ENCODE measurements around the gene SNX25.

DNA sequence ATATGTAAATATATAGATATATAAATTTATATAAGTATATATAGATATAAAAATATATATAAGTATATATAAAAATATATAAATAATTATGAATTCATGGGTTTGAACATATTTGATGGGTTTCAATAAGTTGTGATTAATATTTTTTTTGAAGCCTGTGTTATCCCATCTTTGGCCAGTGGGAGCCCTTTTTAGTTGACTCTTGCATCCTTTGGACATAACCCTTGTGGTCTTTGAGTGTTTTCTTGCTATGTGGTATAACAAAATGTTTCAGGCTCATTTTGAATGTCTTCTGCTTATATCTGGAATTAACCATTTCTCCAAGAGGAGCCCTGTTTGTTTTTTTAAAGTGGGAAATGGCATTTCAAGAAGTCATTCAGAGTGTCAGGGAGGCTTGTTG, 15.2 kb downstream of the SNX25 start:
- TF ChIP-seq POLR2AphosphoS5 (IDR thresholded peaks at IDR 0.05; ENCODE audit: low read depth, low read length) (no peak), SIN3A (IDR thresholded peaks at IDR 0.05; ENCODE audit: borderline replicate concordance, insufficient read depth, low read depth, low read length) (no peak)
- TF ChIP-seq, protein P1, sequence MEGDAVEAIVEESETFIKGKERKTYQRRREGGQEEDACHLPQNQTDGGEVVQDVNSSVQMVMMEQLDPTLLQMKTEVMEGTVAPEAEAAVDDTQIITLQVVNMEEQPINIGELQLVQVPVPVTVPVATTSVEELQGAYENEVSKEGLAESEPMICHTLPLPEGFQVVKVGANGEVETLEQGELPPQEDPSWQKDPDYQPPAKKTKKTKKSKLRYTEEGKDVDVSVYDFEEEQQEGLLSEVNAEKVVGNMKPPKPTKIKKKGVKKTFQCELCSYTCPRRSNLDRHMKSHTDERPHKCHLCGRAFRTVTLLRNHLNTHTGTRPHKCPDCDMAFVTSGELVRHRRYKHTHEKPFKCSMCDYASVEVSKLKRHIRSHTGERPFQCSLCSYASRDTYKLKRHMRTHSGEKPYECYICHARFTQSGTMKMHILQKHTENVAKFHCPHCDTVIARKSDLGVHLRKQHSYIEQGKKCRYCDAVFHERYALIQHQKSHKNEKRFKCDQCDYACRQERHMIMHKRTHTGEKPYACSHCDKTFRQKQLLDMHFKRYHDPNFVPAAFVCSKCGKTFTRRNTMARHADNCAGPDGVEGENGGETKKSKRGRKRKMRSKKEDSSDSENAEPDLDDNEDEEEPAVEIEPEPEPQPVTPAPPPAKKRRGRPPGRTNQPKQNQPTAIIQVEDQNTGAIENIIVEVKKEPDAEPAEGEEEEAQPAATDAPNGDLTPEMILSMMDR (IDR thresholded peaks at IDR 0.05) = no peak
